Measurements from ENCODE around the gene PHKG2. TPM values are rescaled to one million over a fixed set of nuclear protein-coding genes. Genes with fewer than 3 reads are reported as not detected.
A peak's percentile ranks its signal among the peaks of the same experiment; 100 is the strongest.

PHKG2 gene
- polyA plus RNA-seq, 3 donors: 45.4 to 115 (median 54.2) TPM

- Mint-ChIP-seq H3K27me3 (ENCODE audit: low read depth in 3 of 3) (no peaks in the 10 kb centered on the region), H3K36me3 (peaks cover 27 to 38% of the 10 kb centered on the region in 2 donors), H3K4me3 (peak within 1 kb of the TSS; percentile 92 to 99), H3K4me1 (peaks cover 32% of the 10 kb centered on the region), H3K27ac (peak within 1 kb of the TSS; percentile 99 to 100 (median 100)), H3K9me3 (peaks cover 0 to 2% (median 0%) of the 10 kb centered on the region in 7 donors)
- Histone ChIP-seq H4K20me1 (ENCODE audit: insufficient read depth, low read length) (peaks cover 42% of the 10 kb centered on the region), H2AFZ (ENCODE audit: insufficient read depth, low read depth, low read length, poor library complexity, severe bottlenecking) (peak within 1 kb of the TSS; percentile 97), H3K4me3 (replicated peaks in 1 of 3; ENCODE audit: low read depth in 2 of 3, low read length in 3 of 3) (peak within 1 kb of the TSS; percentile 91 to 98 (median 94)), H3K9me3 (replicated peaks in 1 of 2; ENCODE audit: control insufficient read depth in 1 of 2, insufficient read depth in 1 of 2, low read length in 2 of 2) (no peaks in the 10 kb centered on the region), H3K9ac (ENCODE audit: insufficient read depth, low read length, poor library complexity, severe bottlenecking) (peak within 1 kb of the TSS; percentile 99), H3K36me3 (replicated peaks in 1 of 2; ENCODE audit: control insufficient read depth in 1 of 2, insufficient read depth in 2 of 2, low read length in 2 of 2) (peaks cover 35 to 38% of the 10 kb centered on the region in 2 donors), H3K79me2 (ENCODE audit: insufficient read depth, low read length) (peaks cover 46% of the 10 kb centered on the region), H3K4me2 (replicated peaks; ENCODE audit: extremely low read depth, low read length, poor library complexity, severe bottlenecking) (peak within 1 kb of the TSS; percentile 89), H3K27ac (ENCODE audit: low read depth in 1 of 2, low read length in 2 of 2) (peak within 1 kb of the TSS; percentile 96 to 97), H3K4me1 (ENCODE audit: control insufficient read depth in 1 of 2, insufficient read depth in 2 of 2, low read length in 2 of 2) (peaks cover 18 to 34% of the 10 kb centered on the region in 2 donors), H3K27me3 (ENCODE audit: control insufficient read depth in 2 of 2, insufficient read depth in 2 of 2, low read length in 2 of 2) (no peaks in the 10 kb centered on the region)
- TF ChIP-seq, protein P1, sequence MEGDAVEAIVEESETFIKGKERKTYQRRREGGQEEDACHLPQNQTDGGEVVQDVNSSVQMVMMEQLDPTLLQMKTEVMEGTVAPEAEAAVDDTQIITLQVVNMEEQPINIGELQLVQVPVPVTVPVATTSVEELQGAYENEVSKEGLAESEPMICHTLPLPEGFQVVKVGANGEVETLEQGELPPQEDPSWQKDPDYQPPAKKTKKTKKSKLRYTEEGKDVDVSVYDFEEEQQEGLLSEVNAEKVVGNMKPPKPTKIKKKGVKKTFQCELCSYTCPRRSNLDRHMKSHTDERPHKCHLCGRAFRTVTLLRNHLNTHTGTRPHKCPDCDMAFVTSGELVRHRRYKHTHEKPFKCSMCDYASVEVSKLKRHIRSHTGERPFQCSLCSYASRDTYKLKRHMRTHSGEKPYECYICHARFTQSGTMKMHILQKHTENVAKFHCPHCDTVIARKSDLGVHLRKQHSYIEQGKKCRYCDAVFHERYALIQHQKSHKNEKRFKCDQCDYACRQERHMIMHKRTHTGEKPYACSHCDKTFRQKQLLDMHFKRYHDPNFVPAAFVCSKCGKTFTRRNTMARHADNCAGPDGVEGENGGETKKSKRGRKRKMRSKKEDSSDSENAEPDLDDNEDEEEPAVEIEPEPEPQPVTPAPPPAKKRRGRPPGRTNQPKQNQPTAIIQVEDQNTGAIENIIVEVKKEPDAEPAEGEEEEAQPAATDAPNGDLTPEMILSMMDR (IDR thresholded peaks at IDR 0.05): no peak
- peak; percentile 81 to 85 (median 83) for DNase-seq
- intact Hi-C loops (cut with micrococcal nuclease): loop anchor here (1.0 to 5.0 kb wide), 4 partner anchors 40 to 223 kb away; partner anchors contain the start of genes FBRS (in 2 of the 2), FBXL19 (in 1 of the 2) and PRR14 (in 1 of the 2)
- under 1% methylated on average over 44 of the region's 57 CpGs for WGBS (ENCODE audit: insufficient coverage)
Measured at GRCh38 chr16:30698816-30699614, 49.2 kb upstream of the PHKG2 start, which contains the start of gene SRCAP. Gene SRCAP, plus strand, starts transcription at chr16:30699171. Its CDS starts 1,654 bp downstream, at chr16:30700825.

DNA sequence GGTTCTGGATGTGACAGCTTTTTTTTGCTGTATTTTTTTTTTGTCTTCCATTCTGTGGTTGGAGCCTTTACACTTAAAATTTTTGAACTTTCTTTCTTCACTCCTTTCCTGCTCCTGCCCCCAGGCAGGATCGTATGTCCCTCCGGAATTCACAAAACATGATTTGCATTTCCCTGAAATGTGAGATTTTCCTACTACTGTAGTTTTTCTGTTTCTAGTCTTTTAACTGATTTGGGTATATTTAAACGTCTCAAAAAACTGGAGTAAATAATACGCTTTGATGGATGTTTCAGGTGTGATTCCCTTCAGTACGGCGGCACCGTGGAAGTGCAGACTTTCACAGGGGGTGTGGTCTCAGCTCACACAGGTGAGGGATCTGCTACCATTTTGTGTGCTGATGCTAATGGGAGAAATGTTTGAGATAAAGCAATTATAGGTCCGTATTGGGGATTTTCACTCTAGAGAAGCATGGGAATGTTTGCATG, 48.6 kb upstream of the PHKG2 start:
- peak overlapping the region; percentile 96 to 97 for H3K27ac ChIP-seq (ENCODE audit: low read depth in 1 of 2, low read length in 2 of 2)
- H2AFZ ChIP-seq (ENCODE audit: insufficient read depth, low read depth, low read length, poor library complexity, severe bottlenecking): peak overlapping the region; percentile 70
- DNase-seq: no peak
- H3K4me2 ChIP-seq (replicated peaks; ENCODE audit: extremely low read depth, low read length, poor library complexity, severe bottlenecking): peak overlapping the region; percentile 89
- peaks cover 53% of the 10 kb centered on the region for H3K79me2 ChIP-seq (ENCODE audit: insufficient read depth, low read length)
- Mint-ChIP-seq H3K36me3 (peaks cover 33 to 45% of the 10 kb centered on the region in 2 donors), H3K4me3 (peak overlapping the region; percentile 92 to 99), H3K27me3 (ENCODE audit: low read depth in 3 of 3) (no peaks in the 10 kb centered on the region), H3K9me3 (peaks cover 0 to 2% (median 0%) of the 10 kb centered on the region in 7 donors), H3K4me1 (peaks cover 29% of the 10 kb centered on the region), H3K27ac (peak overlapping the region; percentile 91 to 100 (median 99))
- H3K4me1 ChIP-seq (ENCODE audit: control insufficient read depth in 1 of 2, insufficient read depth in 2 of 2, low read length in 2 of 2): peaks cover 16 to 28% of the 10 kb centered on the region in 2 donors
- H3K27me3 ChIP-seq (ENCODE audit: control insufficient read depth in 2 of 2, insufficient read depth in 2 of 2, low read length in 2 of 2): no peaks in the 10 kb centered on the region
- WGBS (ENCODE audit: insufficient coverage): 93% methylated on average over 5 of the region's 8 CpGs
- peaks cover 42 to 44% of the 10 kb centered on the region in 2 donors for H3K36me3 ChIP-seq (replicated peaks in 1 of 2; ENCODE audit: control insufficient read depth in 1 of 2, insufficient read depth in 2 of 2, low read length in 2 of 2)
- H3K9me3 ChIP-seq (replicated peaks in 1 of 2; ENCODE audit: control insufficient read depth in 1 of 2, insufficient read depth in 1 of 2, low read length in 2 of 2): no peaks in the 10 kb centered on the region
- intact Hi-C loops (cut with micrococcal nuclease): loop anchor here (2.0 to 5.0 kb wide), 5 partner anchors 15 to 223 kb away; partner anchors contain the start of genes FBRS (in 1 of the 2), FBXL19 (in 1 of the 2), PHKG2 (in 1 of the 2) and PRR14 (in 1 of the 2)
- H3K9ac ChIP-seq (ENCODE audit: insufficient read depth, low read length, poor library complexity, severe bottlenecking): peak overlapping the region; percentile 99
- H4K20me1 ChIP-seq (ENCODE audit: insufficient read depth, low read length): peaks cover 48% of the 10 kb centered on the region
- TF ChIP-seq, protein P1 (IDR thresholded peaks at IDR 0.05): no peak
- H3K4me3 ChIP-seq (replicated peaks in 1 of 3; ENCODE audit: low read depth in 2 of 3, low read length in 3 of 3): peak overlapping the region; percentile 91 to 98 (median 94)

Data from CD14-positive monocyte (primary cell).